ENCODE measurements around the gene UQCRC1.

Gene UQCRC1

GRCh38 chr3:48641396-48641795 is 31.9 kb upstream of the UQCRC1 start:
- no peak for DNase-seq (ENCODE audit: low read depth in 1 of 2, low spot score in 1 of 2)
- Histone ChIP-seq H3K27ac (replicated peaks) (no peak overlapping the region), H3K4me3 (replicated peaks; ENCODE audit: insufficient read depth, low read length) (no peak overlapping the region), H3K27me3 (ENCODE audit: insufficient read depth, poor library complexity, severe bottlenecking) (no peaks in the 10 kb centered on the region)
- TF ChIP-seq REST (IDR thresholded peaks at IDR 0.05; ENCODE audit: insufficient replicate concordance, low read depth) (no peak), GABPA (IDR thresholded peaks at IDR 0.05; ENCODE audit: low read depth) (no peak), CTCF (IDR thresholded peaks at IDR 0.05; ENCODE audit: insufficient read depth, low read length) (no peak), POLR2AphosphoS5 (IDR thresholded peaks at IDR 0.05; ENCODE audit: low read depth) (no peak), SPI1 (IDR thresholded peaks at IDR 0.05; ENCODE audit: borderline replicate concordance, low read depth) (no peak)

- H3K27me3 ChIP-seq (ENCODE audit: insufficient read depth, poor library complexity, severe bottlenecking), result no peaks in the 10 kb centered on the region
- DNase-seq (ENCODE audit: low read depth in 1 of 2, low spot score in 1 of 2), result no peak
- TF ChIP-seq GABPA (IDR thresholded peaks at IDR 0.05; ENCODE audit: low read depth) (no peak), REST (IDR thresholded peaks at IDR 0.05; ENCODE audit: insufficient replicate concordance, low read depth) (no peak), SPI1 (IDR thresholded peaks at IDR 0.05; ENCODE audit: borderline replicate concordance, low read depth) (no peak), CTCF (IDR thresholded peaks at IDR 0.05; ENCODE audit: insufficient read depth, low read length) (no peak), POLR2AphosphoS5 (IDR thresholded peaks at IDR 0.05; ENCODE audit: low read depth) (no peak)
- no peak overlapping the region for H3K4me3 ChIP-seq (replicated peaks; ENCODE audit: insufficient read depth, low read length)
- H3K27ac ChIP-seq (replicated peaks), result no peak overlapping the region
Observed at GRCh38 chr3:48639944-48640606, 30.6 kb upstream of the UQCRC1 start.

GRCh38 chr3:48637305-48637704 is 27.9 kb upstream of the UQCRC1 start:
- H3K27ac ChIP-seq (replicated peaks), result no peak overlapping the region
- no peak for DNase-seq (ENCODE audit: low read depth in 1 of 2, low spot score in 1 of 2)
- no peak overlapping the region for H3K4me3 ChIP-seq (replicated peaks; ENCODE audit: insufficient read depth, low read length)
- no peaks in the 10 kb centered on the region for H3K27me3 ChIP-seq (ENCODE audit: insufficient read depth, poor library complexity, severe bottlenecking)
- no peak for TF ChIP-seq REST (IDR thresholded peaks at IDR 0.05; ENCODE audit: insufficient replicate concordance, low read depth)
- TF ChIP-seq CTCF (IDR thresholded peaks at IDR 0.05; ENCODE audit: insufficient read depth, low read length), result no peak
- no peak for TF ChIP-seq SPI1 (IDR thresholded peaks at IDR 0.05; ENCODE audit: borderline replicate concordance, low read depth)
- TF ChIP-seq POLR2AphosphoS5 (IDR thresholded peaks at IDR 0.05; ENCODE audit: low read depth), result no peak
- no peak for TF ChIP-seq GABPA (IDR thresholded peaks at IDR 0.05; ENCODE audit: low read depth)
